WTC11 (cell line): ENCODE results near the gene CALCB. TPM values are rescaled to one million over a fixed set of nuclear protein-coding genes. Genes with fewer than 3 reads are reported as not detected.

ENCODE experiments used
- ATAC-seq: fragments of 200-7000 bp; cut with Tn5 transposase; 2 replicates; pipeline ENCODE4 v1.10.0; 2021; ENCODE audit warnings: mild to moderate bottlenecking, moderate library complexity
- CTCF ChIA-PET: fragments of 300-600 bp; sonication (Branson Sonifier 250); formaldehyde crosslinking; loops from one replicate; lab custom pipeline; 2021; ENCODE audit warnings: antibody characterized with exemption; lab: Charles Lee
- POLR2A ChIA-PET: fragments of 350-600 bp; sonication (Branson Sonifier 250); formaldehyde crosslinking; loops from one replicate; lab custom pipeline; 2021; ENCODE audit warnings: antibody characterized with exemption; lab: Charles Lee
- DNase-seq: peaks from one replicate; pipeline ENCODE4 v3.0.0; 2021; ENCODE audit warnings: low spot score
- H3K27ac Mint-ChIP-seq: 2 replicates; pipeline ENCODE4 v1.8.0; 2021; ENCODE audit warnings: mixed read lengths
- H3K27me3 Mint-ChIP-seq: 2 replicates; pipeline ENCODE4 v1.8.0; 2021; ENCODE audit warnings: low read depth, mild to moderate bottlenecking, moderate library complexity, mixed read lengths
- H3K36me3 Mint-ChIP-seq: 2 replicates; pipeline ENCODE4 v1.8.0; 2021; ENCODE audit warnings: mixed read lengths
- H3K4me1 Mint-ChIP-seq: 2 replicates; pipeline ENCODE4 v1.8.0; 2022; ENCODE audit warnings: mixed read lengths
- H3K4me3 Mint-ChIP-seq: 2 replicates; pipeline ENCODE4 v1.8.0; 2021; ENCODE audit warnings: mild to moderate bottlenecking, moderate library complexity, mixed read lengths
- H3K9me3 Mint-ChIP-seq: 2 replicates; pipeline ENCODE4 v1.8.0; 2021; ENCODE audit warnings: mixed read lengths
- AR ChIP-seq: fragments of 250-450 bp; sonication (Bioruptor Pico); IDR thresholded peaks from 2 replicates; pipeline ENCODE4 v1.9.0; 2021; ENCODE audit warnings: mild to moderate bottlenecking
- ATF3 ChIP-seq: sonication (generic); formaldehyde crosslinking; conservative IDR thresholded peaks from 2 replicates; pipeline ENCODE4 v1.8.1; 2022; ENCODE audit warnings: mild to moderate bottlenecking, missing genetic modification reagents
- CDX4 ChIP-seq: fragments of 250-450 bp; sonication (Bioruptor Pico); IDR thresholded peaks from 2 replicates; pipeline ENCODE4 v1.9.0; 2021; ENCODE audit warnings: moderate library complexity, mild to moderate bottlenecking, inconsistent platforms, borderline replicate concordance
- E2F1 ChIP-seq: sonication (generic); formaldehyde crosslinking; IDR thresholded peaks from 2 replicates; pipeline ENCODE4 v1.8.0; 2022; ENCODE audit warnings: mild to moderate bottlenecking, missing genetic modification reagents
- E2F4 ChIP-seq: sonication (generic); formaldehyde crosslinking; IDR thresholded peaks from 2 replicates; pipeline ENCODE4 v1.8.1; 2022; ENCODE audit warnings: low read depth, mild to moderate bottlenecking, moderate library complexity, missing genetic modification reagents, borderline replicate concordance
- E2F5 ChIP-seq: sonication (generic); formaldehyde crosslinking; IDR thresholded peaks from 2 replicates; pipeline ENCODE4 v1.8.1; 2022; ENCODE audit warnings: mild to moderate bottlenecking, moderate library complexity, missing genetic modification reagents
- ESRRA ChIP-seq: sonication (generic); formaldehyde crosslinking; IDR thresholded peaks from 2 replicates; pipeline ENCODE4 v1.8.1; 2022; ENCODE audit warnings: mild to moderate bottlenecking, missing genetic modification reagents, borderline replicate concordance
- FOXJ3 ChIP-seq: sonication (generic); formaldehyde crosslinking; IDR thresholded peaks from 2 replicates; pipeline ENCODE4 v1.9.0; 2021; ENCODE audit warnings: missing genetic modification reagents, mild to moderate bottlenecking, borderline replicate concordance
- FOXP1 ChIP-seq: sonication (generic); formaldehyde crosslinking; IDR thresholded peaks from 2 replicates; pipeline ENCODE4 v1.8.0; 2022; ENCODE audit warnings: missing genetic modification reagents, mild to moderate bottlenecking, moderate library complexity, borderline replicate concordance
- GRHL2 ChIP-seq: fragments of 250-450 bp; sonication (Bioruptor Pico); IDR thresholded peaks from 2 replicates; pipeline ENCODE4 v1.8.0; 2022; ENCODE audit warnings: mild to moderate bottlenecking, moderate library complexity; ENCODE audit not compliant: insufficient replicate concordance, severe bottlenecking
- IRF1 ChIP-seq: sonication (generic); formaldehyde crosslinking; IDR thresholded peaks from 2 replicates; pipeline ENCODE4 v1.8.0; 2023; ENCODE audit warnings: missing genetic modification reagents
- IRF2 ChIP-seq: sonication (generic); formaldehyde crosslinking; IDR thresholded peaks from 2 replicates; pipeline ENCODE4 v1.8.0; 2022; ENCODE audit warnings: low read depth, missing genetic modification reagents, borderline replicate concordance
- JAZF1 ChIP-seq: fragments of 250-450 bp; sonication (Bioruptor Pico); IDR thresholded peaks from 2 replicates; pipeline ENCODE4 v1.9.0; 2021; ENCODE audit warnings: moderate library complexity, mild to moderate bottlenecking, inconsistent platforms
- NR3C1 ChIP-seq: sonication (generic); formaldehyde crosslinking; conservative IDR thresholded peaks from 2 replicates; pipeline ENCODE4 v1.8.1; 2023; ENCODE audit warnings: low read depth, mild to moderate bottlenecking, missing genetic modification reagents
- PRRX2 ChIP-seq: fragments of 250-450 bp; sonication (Bioruptor Pico); IDR thresholded peaks from 2 replicates; pipeline ENCODE4 v1.8.0; 2021; ENCODE audit warnings: mild to moderate bottlenecking
- RELA ChIP-seq: sonication (generic); formaldehyde crosslinking; IDR thresholded peaks from 2 replicates; pipeline ENCODE4 v1.8.1; 2022; ENCODE audit warnings: missing genetic modification reagents, mild to moderate bottlenecking, borderline replicate concordance
- RORB ChIP-seq: fragments of 250-450 bp; sonication (Bioruptor Pico); IDR thresholded peaks from 2 replicates; pipeline ENCODE4 v1.9.0; 2021; ENCODE audit warnings: mild to moderate bottlenecking
- SOX15 ChIP-seq: fragments of 250-450 bp; sonication (Bioruptor Pico); IDR thresholded peaks from 2 replicates; pipeline ENCODE4 v1.9.0; 2021; ENCODE audit warnings: mild to moderate bottlenecking
- TEAD1 ChIP-seq: sonication (generic); formaldehyde crosslinking; IDR thresholded peaks from 2 replicates; pipeline ENCODE4 v1.8.0; 2022; ENCODE audit warnings: mild to moderate bottlenecking, missing genetic modification reagents
- ZBTB21 ChIP-seq: sonication (generic); formaldehyde crosslinking; IDR thresholded peaks from 2 replicates; pipeline ENCODE4 v1.8.1; 2023; ENCODE audit warnings: mild to moderate bottlenecking, missing genetic modification reagents, borderline replicate concordance
- ZBTB43 ChIP-seq: sonication (generic); formaldehyde crosslinking; IDR thresholded peaks from 2 replicates; pipeline ENCODE4 v1.8.1; 2023; ENCODE audit warnings: mild to moderate bottlenecking, missing genetic modification reagents
- ZNF121 ChIP-seq: sonication (generic); formaldehyde crosslinking; IDR thresholded peaks from 2 replicates; pipeline ENCODE4 v1.8.0; 2023; ENCODE audit warnings: missing genetic modification reagents
- ZNF317 ChIP-seq: sonication (generic); formaldehyde crosslinking; IDR thresholded peaks from 2 replicates; pipeline ENCODE4 v1.8.1; 2023; ENCODE audit warnings: low read depth, mild to moderate bottlenecking, moderate library complexity, missing genetic modification reagents, borderline replicate concordance
- total RNA-seq: library from RNA; stranded (reverse); gene quantifications from 3 replicates; pipeline ENCODE4 v1.2.3, GENCODE V29; 2021

Gene CALCB
- total RNA-seq, 1 experiment from 2014 or later = 3.2 TPM

- ChIA-PET CTCF (interaction anchor here (1.0 to 2.7 kb wide), 10 partner anchors 13 to 170 kb away, joined by 3 to 34 read pairs (median 8); partner anchors contain the start of gene CALCB), POLR2A (interaction anchor here (1.2 kb wide), 1 partner anchor 61 kb away, joined by 4 read pairs; no protein-coding TSS in a partner anchor)
- ATAC-seq (peak; percentile 99), DNase-seq (peak; percentile 70)
- peak overlapping the region; percentile 29; the same call in 1 of the 2 replicates for H3K4me3 Mint-ChIP-seq
- H3K4me1 Mint-ChIP-seq = peaks cover 5% of the 10 kb centered on the region
- H3K27me3 Mint-ChIP-seq = no peaks in the 10 kb centered on the region
- no peak overlapping the region for H3K27ac Mint-ChIP-seq
- no peaks in the 10 kb centered on the region for H3K36me3 Mint-ChIP-seq
- H3K9me3 Mint-ChIP-seq = peaks cover 3% of the 10 kb centered on the region
- TF ChIP-seq SOX15 (CRISPR knock-in tag) (no peak), ZBTB21 (CRISPR knock-in tag) (no peak), ZNF121 (CRISPR knock-in tag) (no peak), IRF2 (no peak), ATF3 (CRISPR knock-in tag) (no peak), CDX4 (no peak), PRRX2 (CRISPR knock-in tag) (no peak), ZBTB43 (CRISPR knock-in tag) (no peak), E2F1 (CRISPR knock-in tag) (no peak), RELA (CRISPR knock-in tag) (no peak), E2F4 (CRISPR knock-in tag) (no peak), ESRRA (no peak), GRHL2 (no peak), NR3C1 (no peak), ZNF317 (CRISPR knock-in tag) (no peak)
Observed at GRCh38 chr11:15035283-15035682, 38.1 kb upstream of the CALCB start.

GRCh38 chr11:15038963-15039362 lies 34.4 kb upstream of the CALCB start:
- ChIA-PET CTCF (interaction anchor here (1.0 to 2.2 kb wide), 6 partner anchors 34 to 131 kb away, joined by 3 to 15 read pairs (median 5); partner anchors contain the start of gene CALCB), POLR2A (no interaction called here)
- H3K9me3 Mint-ChIP-seq = no peaks in the 10 kb centered on the region; the same call in 1 of the 2 replicates
- DNase-seq (no peak), ATAC-seq (no peak)
- H3K27me3 Mint-ChIP-seq = no peaks in the 10 kb centered on the region
- H3K4me1 Mint-ChIP-seq = peaks cover 27% of the 10 kb centered on the region
- H3K36me3 Mint-ChIP-seq = no peaks in the 10 kb centered on the region
- TF ChIP-seq TEAD1 (CRISPR knock-in tag) (no peak), ATF3 (CRISPR knock-in tag) (no peak), IRF1 (CRISPR knock-in tag) (no peak), FOXP1 (CRISPR knock-in tag) (no peak), FOXJ3 (no peak), RORB (CRISPR knock-in tag) (no peak), AR (CRISPR knock-in tag) (no peak), E2F5 (CRISPR knock-in tag) (no peak), JAZF1 (CRISPR knock-in tag) (no peak)
- no peak overlapping the region for H3K4me3 Mint-ChIP-seq
- no peak overlapping the region for H3K27ac Mint-ChIP-seq
